Stimulated activated CD8-positive, alpha-beta memory T cell treated with anti-CD3 and anti-CD28 coated beads, Interleukin-15, amount 100 ng/mL, for 48 hours (primary cell): ENCODE measurements around the gene TIAM2.

Experiments
- DNase-seq, 2 donors: peaks; one replicate each; pipeline ENCODE4 v3.0.0-alpha.2; 2020; ENCODE audit warnings: low read depth in 2 of 2

TIAM2 gene

DNA sequence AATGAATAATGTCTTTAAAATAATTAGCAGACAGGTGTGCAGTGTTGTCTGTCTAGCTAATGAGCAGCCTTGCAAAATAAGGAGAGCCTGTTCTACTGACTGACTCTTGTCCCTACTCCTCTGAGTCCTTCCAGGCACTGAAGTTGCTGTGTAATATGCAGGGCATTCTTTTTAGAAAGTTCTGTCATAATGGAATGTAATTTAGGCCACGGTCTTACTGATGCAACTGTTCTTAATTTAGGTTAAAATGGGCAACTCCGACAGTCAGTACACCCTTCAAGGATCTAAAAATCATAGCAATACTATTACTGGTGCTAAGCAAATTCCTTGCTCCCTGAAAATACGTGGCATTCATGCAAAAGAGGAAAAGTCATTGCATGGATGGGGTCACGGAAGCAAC is 133.9 kb downstream of the TIAM2 start:
- DNase-seq = no peak

DNA sequence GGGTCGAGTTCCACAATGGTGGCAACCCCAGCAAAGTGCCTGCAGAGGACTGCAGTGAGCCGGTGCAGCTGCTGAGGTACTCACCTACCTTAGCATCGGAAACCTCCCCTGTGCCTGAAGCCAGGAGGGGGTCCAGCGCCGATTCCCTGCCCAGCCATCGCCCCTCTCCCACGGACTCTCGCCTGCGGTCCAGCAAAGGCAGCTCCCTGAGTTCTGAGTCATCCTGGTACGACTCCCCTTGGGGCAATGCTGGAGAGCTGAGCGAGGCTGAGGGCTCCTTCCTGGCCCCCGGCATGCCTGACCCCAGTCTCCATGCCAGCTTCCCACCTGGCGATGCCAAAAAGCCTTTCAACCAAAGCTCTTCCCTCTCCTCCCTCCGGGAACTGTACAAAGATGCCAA is 134.6 kb downstream of the TIAM2 start:
- DNase-seq = no peak

DNA sequence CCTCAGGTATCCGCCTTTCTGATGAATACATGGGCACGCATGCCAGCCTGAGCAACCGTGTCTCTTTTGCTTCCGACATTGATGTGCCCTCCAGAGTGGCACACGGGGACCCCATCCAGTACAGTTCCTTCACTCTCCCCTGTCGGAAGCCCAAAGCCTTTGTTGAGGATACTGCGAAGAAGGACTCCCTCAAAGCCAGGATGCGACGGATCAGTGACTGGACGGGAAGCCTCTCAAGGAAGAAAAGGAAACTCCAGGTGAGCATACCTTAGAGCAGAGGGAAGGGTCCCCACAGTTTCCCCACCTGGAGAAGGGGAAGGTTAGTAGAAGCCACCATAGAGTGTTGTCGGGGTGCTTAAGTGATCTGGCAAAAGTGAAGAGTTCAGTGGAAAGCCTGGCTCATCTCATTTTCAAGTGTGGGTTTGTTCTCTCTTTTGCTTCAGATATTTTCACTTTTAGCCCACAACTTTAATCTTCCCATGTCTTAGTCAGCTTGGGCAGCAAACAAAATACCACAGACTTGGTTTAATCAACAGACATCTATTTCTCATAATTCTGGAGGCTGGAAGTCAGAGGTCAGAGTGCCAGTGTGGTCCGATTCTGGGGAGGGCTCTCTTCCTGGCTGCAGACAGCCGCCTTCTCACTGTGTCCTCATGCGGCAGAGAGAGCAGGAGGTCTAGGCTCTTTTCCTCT is 135.2 kb downstream of the TIAM2 start:
- DNase-seq = no peak

DNA sequence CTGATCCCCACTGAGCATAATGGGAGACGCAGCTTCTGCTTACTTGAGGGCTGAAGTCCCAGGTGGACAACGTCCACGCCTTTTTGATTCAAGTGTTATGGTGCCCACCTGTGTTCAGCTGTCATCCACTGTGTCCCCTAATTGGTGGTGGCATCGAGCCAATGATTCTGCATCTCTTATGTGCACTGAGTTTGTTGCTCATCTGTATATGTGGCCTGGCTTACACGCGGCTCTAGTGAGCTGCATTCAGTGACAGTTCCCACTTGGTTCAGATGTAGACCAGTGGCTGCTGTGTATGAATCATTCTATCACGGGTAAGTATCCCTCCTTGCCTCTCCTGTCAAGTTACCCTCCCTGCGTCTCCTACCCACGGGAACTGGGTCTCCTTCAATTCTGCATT is 137.5 kb downstream of the TIAM2 start:
- no peak for DNase-seq

DNA sequence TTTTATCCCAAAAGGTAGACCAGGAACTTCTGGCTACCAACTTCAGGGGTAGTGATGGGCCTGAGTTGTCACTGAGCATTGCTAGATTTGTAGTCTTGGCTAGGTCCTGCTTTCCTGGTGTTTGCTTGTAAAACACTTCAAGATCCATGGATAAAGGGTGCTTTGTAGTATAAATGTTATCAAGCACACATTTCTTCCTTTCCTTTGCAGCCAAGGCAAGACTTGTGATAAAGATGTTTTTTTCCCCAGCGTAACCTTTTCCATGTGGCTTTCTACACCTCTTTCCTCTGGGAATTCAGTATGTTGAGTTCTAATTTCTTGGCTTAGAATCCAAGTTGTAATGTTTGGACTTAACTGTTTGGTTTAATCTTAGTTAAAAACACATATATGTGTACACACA is 145.9 kb downstream of the TIAM2 start:
- DNase-seq = no peak

DNA sequence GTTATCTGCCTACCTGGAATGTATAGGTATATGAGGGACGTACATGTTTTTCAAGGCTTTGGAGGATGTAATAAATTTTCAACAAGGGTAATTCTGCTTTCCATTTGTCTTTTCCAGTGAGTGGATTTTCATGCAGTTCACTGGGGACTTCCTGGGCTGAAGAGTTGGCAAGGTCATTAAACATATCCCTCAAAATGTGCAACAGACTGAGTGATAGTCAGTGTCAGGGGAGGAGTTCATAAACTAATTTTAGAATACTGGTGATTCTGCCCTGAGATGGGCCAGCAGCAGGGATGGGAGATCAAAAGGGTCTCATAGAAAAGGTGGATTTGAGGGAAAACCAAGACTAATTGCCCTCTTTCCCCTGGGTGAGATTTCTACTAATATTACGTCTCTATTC is 146.4 kb downstream of the TIAM2 start:
- no peak for DNase-seq

DNA sequence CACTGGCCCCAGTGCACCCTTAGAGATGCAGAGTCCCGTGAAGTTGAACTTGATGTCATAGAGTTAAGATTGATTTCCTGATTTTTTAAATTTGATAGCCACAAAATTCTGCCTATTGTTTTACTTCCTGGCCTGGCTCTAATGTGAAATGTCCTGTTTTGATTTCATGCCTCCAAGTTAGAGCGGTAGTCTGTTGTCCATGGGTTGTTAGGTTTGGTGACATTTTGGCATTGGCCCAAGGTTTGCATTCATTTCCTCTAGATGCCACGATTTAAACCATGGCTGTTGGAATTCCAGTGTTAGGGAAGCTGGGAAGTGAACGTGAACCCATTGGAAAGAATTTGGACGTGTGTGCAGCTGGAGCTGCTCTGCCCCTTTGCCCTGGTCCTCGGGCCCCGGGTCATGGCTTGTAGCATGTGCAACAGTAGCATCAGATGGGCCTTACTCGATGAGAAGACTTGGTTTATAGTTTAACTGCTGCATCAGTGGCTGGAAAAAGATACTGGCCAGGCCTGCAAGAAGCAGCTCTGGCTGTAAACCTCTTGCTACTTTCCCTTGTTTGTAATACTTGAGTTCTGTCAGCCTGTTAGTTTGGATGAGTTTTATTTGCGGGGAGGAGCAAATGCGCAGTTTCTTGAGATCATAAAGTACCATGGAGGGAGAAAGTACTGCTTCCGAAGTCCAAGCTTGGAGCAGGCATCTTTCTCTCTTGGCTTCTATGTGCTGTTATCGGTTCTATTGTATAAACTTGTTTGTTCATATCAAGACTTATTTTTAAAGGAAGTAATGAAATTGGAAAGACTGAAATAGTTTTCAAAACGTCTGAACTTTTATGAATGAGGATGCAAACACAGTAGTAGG is 147.3 kb downstream of the TIAM2 start:
- DNase-seq = no peak

DNA sequence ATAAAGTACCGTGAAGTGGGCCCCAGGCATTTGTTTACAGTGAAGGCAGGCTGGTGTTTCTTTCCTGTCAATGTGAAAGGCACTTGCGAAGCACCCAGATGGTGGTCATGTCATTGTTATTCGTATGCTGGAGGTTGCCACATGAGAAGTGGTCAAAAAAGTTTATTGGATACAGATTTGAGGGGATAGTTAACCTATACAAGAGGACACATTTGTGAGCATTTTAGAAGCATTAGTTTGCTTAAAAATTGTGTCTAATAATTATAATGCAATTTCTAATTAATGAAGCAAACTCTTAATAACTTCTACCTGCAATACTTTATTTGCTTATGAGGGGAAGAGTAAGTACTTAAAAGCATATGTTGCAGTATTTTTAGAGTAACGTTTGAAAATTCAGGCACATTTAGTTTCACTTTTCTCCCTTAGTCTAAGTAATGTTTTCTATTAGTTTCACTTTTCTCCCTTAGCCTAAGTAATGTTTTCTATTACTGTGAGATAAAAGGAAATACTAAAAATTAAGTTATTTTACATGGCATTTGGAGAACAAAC is 148.0 kb downstream of the TIAM2 start:
- no peak for DNase-seq

DNA sequence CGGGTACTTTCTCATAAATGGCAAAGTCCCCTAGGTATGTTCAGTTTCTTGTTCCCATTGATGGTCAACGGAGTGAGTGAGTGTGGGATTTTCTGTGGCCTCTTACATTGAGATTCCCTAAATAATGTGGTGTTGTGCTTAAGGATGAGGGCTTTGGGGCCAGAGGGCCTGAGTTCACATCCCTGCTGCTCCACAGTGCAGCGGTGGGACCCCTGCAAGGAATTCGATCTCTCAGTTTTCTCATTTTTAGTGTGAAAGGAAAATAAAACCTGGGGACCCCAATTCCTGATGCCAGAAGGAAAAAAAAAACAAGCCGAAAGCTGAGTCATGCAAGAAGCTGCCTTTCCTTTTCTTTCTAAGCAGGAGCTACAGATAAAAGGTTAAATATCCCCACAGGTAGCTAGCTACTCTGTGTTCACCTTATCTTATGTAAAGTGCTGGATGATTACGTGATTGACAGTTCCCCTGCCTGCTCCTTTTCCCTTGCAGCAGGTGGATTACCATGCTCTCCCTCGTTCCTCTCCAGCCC is 148.5 kb downstream of the TIAM2 start:
- DNase-seq = no peak

DNA sequence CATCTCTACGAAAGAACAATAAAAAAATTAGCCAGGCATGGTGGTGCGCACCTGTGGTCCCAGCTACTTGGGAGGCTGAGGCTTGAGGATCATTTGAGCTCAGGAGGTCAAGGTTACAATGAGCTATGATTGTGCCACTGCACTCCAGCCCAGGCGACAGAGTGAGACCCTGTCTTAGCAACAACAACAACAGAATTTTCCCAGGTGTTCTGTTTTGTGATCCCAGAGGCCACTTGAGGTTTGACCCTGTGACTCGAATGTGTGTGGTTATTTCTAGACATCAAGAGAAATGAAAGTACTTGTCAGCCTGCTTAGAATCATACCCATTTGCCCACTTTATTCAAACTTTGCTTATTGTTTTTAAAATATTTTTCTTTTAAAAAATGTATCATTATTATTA is 151.1 kb downstream of the TIAM2 start:
- DNase-seq = no peak

DNA sequence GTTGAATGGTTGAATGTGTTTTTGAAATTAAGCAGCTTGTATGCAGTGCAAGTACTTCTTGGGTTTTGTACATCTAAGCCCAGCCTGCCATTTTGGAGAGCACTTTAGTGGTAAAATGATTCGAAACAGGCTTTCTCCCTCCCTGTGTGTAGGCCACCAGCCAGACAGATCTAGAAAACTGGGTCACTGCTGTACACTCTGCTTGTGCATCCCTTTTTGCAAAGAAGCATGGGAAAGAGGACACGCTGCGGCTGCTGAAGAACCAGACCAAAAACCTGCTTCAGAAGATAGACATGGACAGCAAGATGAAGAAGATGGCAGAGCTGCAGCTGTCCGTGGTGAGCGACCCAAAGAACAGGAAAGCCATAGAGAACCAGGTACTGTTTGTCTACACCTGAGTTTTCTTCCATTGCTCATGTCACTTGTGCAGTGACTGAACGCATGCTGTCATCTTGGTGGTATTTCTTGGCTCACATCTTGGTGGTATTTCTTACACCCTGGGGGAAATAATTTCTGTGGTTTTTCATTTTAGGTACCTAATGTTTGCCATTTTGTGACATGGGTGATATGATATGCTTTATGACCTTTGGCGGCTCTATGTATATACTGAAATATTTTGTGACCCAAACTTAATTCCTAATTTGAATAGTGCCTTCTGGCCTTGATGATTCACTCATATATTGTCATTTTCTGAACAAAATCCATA is 153.0 kb downstream of the TIAM2 start:
- no peak for DNase-seq

DNA sequence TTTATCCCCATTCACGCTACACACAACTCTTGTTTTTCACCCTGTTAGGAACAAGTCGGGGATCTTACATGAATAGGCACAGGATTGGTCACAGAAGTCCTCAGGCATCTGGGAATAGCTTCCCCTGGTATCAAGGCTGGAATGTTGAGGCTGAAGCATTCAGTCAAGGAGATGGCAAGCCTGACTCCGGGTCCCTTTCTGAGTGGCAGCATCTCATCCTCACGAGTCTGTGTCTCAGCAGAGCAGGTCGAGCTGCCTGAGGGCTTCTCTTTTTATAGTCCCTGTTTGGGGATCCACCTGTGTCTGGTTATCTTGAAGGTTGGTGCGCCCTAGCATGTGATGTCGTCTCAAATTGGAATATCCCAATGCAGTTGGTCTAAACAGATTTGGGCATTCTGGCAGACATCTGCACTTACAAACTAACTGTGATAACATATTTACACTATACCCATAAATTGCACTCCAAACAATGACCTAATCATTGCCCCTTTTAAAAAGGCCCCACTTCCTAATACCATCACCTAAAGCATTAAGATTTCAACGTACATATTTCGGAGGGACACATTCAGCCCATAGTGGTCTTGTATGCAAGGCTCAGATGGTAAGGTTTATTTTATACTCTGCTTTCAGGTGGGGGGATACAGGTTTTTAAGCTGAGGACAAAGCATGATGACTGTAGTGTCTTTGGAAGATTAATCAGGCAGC is 156.0 kb downstream of the TIAM2 start:
- no peak for DNase-seq

DNA sequence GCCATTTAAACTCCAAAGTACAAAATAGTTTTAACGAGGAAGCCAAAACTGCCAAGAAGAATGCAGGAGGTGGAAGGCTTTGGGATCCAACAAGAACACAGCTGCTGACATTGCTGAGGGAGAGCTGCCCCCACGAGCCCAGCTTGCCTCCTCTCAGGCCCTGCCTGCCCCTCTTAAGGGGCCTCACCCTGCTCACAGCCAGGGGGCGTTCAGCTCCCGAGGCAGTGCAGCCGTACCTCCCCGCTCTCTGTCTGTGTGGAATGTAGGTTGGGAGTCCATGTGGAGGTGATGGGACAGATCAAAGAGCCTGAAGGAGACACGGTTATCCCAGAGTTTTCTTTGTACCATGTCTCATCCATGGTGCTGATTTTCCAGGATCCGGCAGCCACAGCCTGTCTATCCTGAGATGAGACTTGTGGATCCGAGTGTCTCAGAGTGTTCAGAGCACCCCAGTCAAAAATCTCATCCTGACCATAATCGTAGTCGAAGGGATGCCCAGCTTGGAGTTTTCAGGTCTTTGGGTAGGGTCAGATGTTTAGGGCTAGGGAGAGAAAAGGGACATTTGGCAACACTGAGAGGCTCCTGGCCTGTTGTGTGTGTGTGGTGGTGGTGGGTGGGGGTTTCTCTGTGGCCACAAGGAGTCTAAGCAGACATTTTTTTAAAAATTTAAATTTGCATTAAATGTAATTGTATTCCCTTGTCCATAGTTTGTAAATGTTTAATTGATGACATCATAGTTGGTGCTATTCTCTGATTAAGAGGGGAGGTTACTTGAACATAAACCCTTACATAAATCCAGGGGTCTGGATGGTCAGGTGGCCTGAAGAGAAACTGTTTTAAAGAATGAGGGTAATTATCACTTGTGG is 157.3 kb downstream of the TIAM2 start:
- DNase-seq = no peak

DNA sequence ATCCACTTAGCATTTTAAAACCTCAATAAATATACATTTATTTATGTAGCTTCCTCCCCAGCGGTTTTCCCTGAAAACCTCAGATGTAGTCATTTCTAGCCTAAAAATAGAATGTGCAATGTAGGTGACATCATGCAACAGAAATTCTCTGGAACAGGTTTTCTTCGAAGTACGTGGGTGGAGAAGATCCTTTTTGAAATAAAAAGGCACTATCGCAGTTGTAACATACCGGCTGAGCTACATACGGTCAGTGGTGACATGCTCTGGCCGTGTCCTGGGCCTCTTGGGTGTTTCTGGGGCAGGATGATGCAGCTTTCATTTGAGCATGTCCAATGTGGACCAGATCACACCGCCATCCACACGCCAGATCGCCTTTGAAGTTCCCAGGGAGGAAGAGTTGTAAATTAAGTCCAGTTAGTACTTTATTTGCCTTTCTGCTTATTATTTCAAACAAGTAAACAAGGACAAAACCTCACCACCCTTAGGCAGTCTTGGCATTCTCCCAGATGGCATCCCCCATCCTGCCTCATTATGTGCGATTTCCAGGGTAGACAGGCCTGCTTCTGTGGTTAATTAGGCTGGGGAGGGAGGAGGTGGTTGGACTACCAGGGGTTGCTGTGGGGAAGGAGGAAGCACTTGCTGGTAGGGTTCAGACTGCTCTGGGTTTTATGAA is 159.2 kb downstream of the TIAM2 start:
- DNase-seq = no peak

DNA sequence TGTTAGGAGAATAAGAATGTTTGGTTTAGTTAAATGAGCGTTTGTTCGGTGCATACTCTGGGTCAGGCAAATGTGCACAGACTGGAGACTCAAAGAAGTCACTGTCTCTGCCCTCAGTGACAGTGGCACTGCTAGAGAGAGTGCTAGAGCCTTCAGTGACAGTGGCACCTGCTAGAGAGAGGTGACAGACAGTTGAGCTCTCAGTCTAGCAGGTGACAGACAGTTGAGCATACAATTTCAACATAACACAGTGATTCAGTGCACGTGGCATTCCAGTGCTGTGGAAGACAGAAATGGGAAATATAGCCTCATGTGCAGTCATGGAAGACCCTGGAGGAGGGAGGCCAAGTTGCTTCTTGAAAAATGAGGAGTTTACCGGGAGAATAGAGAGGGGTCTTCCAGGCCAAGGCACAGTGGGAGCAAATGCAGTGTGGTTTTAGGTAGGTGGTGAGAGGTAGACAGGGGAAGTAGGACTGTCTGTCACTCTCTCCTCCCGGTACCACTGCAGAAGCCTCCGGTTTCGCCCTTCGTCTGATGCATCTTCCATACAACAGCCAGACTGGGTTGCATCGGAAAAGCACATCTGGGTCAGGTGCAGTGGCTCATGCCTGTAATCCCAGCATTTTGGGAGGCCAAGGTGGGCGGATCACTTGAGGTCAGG is 160.8 kb downstream of the TIAM2 start:
- DNase-seq = no peak

DNA sequence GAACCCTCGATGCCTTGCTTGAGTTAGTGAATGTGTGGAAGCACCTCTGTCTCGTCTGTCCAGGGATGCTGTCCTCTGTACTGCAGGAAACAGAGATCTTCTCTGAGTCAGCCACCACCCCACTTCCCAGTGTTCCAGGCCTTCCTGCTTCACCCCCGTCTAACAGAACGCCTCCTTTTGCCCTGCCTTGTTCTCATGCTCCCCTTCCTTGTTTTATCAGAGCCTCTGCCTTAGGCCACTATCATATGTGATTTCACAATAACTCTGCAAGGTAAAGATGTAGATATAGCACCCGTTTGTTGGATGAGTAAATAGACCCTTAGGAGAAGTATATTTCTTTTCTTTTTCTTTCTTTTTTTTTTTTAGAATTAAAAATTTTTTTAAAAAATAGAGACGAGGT is 162.0 kb downstream of the TIAM2 start:
- no peak for DNase-seq

DNA sequence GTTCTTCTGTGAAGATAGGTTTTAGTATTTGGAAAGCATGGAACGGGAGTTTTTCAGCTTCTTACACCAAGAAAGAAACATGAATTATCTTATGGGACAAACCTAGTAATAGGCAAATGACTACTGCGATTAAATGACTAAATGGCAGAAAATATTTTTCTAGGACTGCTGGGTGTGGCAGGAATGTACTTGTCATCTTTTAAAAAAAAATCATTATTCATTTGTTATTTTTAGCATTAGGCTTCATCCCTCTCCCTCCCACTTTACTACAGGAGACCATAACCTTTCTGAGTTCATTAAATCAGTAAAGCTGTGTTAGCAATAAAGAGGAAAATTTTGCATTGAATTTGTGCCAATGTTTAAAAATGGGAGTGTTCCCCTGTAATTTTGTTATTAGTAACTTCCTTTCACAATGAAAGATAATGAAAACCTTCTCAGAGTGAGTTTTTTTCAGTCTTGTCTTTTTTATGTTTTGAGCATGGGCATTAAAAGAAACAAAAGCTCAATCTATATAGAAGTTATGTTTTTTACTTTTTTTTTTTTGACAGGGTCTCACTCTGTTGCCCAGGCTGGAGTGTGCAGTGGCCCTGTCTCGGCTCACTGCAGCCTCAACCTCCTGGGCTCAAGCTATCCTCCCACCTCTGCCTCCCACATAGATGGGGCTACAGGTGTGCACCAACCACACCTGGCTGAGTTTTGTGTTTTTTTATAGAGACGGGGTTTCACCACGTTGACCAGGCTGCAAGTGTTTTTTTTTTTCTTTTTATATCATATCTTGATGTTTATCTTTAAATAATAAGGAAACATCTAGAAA is 163.1 kb downstream of the TIAM2 start:
- DNase-seq = no peak

DNA sequence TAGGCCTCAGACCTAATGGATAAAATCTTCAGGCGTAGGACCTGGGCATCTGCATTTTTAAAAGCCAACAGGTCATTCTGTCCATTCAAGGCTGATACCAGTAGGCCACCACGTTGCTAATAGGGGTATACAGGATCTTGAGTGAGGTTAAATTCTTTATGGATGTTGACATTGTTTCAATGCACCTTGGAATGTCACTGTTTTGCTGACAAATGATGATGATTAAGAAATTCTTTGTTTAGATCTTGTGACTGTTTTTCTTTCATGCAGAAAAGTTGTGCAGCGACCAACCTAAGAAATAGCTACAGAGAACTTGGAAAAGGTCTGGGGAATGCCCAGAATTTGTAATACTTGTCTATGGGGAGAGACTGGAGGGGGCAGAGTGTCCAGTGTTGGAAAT is 167.6 kb downstream of the TIAM2 start:
- DNase-seq = no peak

DNA sequence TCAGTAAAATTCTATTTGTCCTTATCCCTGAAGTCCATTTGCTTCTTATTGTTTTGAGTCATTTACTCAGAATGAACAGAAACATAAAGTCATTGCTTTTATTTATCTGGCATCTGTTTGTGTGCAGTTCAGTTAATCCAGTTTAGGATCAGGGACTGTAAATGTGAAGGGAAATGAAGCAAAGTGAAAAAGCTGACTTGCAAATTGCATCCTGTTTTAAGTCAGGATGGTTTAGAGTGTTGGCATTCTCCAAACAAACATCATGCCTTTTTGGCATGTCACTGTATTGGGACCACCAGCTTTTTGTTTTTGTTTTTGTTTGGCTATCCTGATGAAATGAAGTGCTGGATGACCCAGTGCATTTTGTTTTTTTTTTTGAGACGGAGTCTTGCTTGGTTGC is 168.5 kb downstream of the TIAM2 start:
- DNase-seq = no peak
